GM18909 (cell line): Measurements from ENCODE around the gene CHFR.
"Not testable (repeated sequence)": the region's sequence is repeated elsewhere in the genome, so short reads cannot be mapped to it uniquely, and the experiment has no call there.

Experiments
- ATAC-seq: cut with Tn5 transposase; IDR thresholded peaks from one replicate; pipeline ENCODE4 v1.9.1; 2021; ENCODE audit warnings: mild to moderate bottlenecking; ENCODE audit not compliant: unreplicated experiment, poor library complexity

The CHFR gene

DNA sequence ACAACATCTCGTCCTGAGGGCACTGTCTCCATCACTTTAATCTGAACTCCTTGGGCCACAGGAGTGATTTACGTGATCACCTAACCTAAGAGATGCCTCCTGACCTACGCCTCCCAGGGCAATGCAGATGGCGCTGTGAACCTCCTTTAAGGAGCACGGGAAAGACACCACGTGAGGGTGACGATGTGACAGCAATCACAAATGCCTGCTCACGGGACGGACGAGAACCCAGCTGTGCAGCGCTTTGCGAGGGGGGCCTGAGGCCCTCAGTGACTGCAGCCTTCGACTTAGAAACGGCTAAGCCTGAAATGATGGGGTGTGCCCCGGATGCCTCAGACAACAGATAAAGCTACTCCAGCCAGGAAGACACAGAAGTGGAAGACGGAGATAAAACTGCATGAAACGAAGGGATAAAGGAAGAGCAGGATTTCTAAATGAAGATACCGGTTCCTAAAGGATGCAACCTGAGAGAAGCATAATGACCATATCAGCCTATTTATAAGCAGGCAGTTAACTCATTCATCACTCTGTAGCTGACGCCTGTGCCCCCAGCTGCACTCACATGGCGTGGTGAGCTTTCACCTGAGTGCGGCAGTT is 44.9 kb downstream of the CHFR start:
- no peak for ATAC-seq

- ATAC-seq: no peak
Measured at GRCh38 chr12:132841151-132841550, 46.3 kb downstream of the CHFR start.

GRCh38 chr12:132840536-132840935 is 46.9 kb downstream of the CHFR start:
- no peak for ATAC-seq

DNA sequence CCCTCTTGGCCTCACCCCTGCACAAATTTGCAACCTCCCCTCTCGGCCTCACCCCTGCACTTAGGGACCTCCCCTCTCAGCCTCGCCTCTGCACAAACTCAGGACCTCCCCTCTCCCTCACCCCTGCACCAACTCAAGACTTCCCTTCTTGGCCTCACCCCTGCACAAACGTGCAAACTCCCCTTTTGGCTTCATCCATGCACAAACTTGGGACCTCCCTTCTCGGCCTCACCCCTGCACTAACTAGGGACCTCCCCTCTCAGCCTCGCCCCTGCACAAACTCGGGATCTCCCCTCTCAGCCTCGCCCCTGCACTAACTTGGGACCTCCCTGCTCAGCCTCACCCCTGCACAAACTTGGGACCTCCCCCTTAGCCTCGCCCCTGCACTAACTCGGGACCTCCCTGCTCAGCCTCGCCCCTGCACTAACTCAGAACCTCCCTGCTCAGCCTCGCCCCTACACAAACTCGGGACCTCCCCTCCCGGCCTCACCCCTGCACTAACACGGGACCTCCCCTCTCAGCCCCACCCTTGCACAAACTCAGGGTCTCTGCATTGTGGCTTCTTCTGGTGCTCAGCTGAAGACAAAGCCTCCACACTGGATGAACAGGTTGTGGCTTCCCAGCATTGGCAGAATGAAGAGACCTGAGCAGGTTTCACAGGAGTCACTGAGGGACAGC is 47.7 kb downstream of the CHFR start:
- no peak for ATAC-seq

DNA sequence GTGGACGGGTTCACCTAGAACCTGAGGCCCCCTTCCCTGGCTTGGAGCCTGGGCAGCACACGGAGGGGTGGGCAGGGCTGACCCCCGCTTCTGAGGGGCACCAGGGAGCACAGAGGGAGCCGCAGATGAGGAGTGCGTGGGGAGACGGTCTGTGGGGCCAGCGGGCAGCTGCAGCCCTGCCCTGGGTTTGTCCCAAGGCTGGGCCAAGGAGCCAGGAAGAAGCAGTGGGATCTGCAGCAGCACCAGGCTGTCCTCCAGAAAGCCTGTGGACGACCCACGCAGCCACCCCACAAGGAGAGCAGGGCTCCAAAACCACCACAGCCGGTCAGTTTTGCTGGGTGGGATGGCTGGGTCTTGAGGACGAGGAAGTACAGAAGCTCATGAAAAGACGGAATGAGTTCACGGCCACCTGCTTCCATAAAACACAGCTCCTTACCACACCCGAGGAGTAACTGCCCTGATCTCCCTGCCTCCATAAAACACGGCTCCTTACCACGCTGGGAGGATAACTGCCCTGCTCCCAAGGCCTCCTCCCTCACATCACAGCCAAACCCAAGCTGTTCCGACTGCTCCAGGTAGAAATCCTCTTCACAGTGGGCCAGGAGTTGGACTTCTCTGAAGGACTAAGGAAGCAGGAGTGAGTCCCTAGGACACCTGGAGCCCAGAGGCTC is 48.9 kb downstream of the CHFR start:
- no peak for ATAC-seq

DNA sequence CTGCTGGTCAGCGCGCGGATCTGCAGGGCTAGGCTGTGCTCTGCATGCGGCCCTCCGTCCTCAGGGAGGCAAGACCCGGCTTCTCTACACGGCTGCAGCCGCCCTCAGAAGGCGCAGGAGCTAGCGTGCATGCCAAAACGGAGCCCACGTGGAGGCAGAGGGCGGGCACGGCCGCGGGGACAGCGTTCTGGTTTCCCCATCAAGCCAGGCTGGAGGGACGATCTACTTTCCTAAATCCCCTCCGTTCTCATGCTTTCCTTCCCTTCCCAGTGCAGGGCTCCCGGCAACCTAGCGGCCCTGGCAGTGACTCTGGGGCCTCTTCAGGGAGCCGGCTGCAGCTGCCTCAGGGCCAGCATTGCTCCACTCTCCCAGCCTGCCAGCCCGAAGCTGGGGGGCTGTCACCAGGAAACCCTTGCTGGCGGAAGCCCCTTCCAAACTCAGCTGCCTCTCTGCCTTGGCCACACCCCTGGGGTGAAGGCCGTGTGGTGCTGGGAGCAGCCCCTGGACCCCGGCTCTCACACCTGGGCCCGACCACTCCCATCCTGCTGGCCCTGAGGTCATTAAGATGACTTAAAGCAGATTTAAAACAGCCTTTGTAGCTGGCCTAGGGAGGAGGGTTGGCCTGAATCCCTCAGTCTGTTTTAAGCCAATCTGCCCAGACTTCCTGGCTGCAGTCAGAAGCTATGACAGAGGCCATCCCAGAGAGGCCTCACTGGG is 49.6 kb downstream of the CHFR start:
- ATAC-seq: no peak

GRCh38 chr12:132836795-132837331 is 50.5 kb downstream of the CHFR start:
- no peak for ATAC-seq

- ATAC-seq: not testable (repeated sequence)
Measured at GRCh38 chr12:132836230-132836629, 51.2 kb downstream of the CHFR start.

- ATAC-seq: no peak
Measured at GRCh38 chr12:132835076-132836025, 52.1 kb downstream of the CHFR start.

GRCh38 chr12:132834181-132834711 is 53.2 kb downstream of the CHFR start:
- ATAC-seq: no peak

DNA sequence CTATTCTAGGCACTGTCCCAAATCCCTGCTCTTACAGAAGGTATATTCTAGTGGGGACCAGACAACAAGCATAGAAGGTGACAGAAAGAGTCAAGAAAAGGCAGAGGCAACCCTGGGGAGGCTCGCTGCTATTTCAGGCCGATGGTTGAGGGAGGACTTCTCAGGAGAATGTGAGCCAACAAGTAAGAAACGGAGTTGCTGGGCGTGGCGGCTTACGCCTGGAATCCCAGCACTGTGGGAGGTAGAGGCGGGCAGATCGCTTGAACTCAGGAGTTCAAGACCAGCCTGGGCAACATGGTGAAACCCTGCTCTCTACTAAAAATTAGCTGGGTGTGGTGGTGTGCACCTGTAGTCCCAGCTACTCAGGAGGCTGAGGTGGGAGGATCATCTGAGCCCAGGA is 54.1 kb downstream of the CHFR start:
- ATAC-seq: no peak

DNA sequence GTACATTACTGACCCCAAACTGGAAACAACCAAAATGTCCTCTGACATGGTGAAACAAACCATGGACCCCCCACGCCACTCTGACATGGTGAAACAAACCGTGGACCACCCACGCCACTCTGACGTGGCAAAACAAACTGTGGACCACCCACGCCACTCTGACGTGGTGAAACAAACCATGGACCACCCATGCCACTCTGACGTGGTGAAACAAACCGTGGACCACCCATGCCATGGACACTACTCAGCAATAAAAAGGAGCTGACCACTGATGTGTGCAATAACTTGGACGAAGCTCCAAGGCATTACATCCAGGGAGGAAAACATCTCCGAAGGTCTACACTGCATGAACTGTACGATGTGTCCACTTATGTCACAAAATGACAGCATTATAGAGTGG is 55.6 kb downstream of the CHFR start:
- no peak for ATAC-seq

GRCh38 chr12:132828706-132829534 is 58.5 kb downstream of the CHFR start, which contains the start of gene GOLGA3:
Gene GOLGA3 (minus strand): TSS chr12:132828869. CDS start chr12:132822128, 6,741 bp downstream.
- ATAC-seq: peak; percentile 87

DNA sequence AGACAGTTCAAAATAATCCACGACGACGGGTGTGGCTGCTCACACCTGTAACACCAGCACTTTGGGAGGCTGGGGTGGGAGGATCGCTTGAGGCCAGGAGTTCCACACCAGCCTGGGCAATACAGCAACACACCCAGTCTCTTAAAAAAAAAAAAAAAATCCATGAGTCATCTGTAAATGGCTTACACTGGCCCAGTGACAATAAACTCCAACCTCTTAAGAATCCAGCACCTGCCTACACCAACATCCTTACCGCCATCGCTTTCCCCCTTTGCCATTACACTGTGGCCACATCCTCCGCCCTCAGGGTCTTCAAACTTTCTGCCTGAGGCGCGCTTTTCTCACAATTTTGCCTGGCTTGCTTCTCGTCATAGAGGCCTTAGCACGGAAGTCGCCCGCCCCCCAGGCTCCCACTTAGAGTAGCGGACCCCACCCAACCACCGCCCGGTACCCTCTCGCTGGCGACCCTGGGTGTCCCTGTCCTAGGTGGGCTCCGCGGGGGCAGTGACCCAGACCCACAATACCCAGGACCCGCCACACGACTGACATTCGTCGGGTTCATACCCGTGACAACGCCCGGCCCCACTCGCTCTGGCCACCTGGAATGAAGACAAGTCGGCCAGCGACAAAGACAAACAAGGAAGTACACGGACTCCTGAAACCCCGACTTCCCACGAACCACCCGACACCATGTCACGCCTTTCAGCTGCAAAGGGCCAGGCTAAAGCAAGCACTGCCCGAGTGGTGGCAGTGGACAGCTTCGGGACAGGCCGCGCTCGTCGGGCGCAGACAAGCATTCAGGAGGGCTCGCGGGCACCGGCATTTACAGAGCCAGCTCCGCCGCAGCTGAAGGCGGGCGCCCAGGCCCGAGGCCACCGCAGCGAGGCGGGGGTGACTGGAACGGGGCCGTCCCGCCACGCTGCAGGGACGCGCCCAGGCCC is 59.4 kb downstream of the CHFR start:
- peak; percentile 32 for ATAC-seq

DNA sequence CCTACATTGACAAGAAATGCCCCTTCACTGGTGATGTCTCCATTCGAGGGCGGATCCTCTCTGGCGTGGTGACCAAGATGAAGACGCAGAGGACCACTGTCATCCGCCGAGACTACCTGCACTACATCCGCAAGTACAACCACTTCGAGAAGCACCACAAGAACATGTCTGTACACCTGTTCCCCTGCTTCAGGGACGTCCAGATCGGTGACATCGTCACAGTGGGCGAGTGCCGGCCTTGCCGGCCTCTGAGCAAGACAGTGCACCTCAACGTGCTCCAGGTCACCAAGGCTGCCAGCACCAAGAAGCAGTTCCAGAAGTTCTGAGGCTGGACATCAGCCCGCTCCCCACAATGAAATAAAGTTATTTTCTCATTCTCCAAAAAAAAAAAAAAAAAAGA is 61.5 kb downstream of the CHFR start:
- ATAC-seq: no peak

- ATAC-seq: no peak
Measured at GRCh38 chr12:132825089-132825488, 62.3 kb downstream of the CHFR start.

DNA sequence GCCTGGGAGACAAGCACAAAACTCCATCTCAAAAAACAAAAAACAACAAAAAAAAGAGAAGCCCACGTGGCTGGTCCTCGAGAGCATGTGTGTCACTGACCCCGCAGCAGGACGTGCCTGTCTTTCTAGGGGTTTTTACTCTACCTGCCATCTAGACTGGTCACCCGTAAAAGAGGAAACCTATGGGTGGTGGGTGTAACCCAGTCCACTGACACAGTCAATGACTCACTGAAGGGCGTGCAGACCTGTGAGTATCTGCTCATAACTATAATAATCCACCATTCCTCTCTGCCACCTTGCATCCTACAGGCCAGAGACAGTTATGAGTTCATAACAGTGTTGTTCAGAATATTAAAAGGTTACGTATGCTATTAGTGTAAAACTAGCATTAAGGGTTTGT is 63.4 kb downstream of the CHFR start:
- no peak for ATAC-seq
